Measurements from ENCODE around the gene CKAP4. TPM values are rescaled to one million over a fixed set of nuclear protein-coding genes. Genes with fewer than 3 reads are reported as not detected.

CKAP4 gene
- polyA plus RNA-seq, 1 experiment = 389 TPM

DNA sequence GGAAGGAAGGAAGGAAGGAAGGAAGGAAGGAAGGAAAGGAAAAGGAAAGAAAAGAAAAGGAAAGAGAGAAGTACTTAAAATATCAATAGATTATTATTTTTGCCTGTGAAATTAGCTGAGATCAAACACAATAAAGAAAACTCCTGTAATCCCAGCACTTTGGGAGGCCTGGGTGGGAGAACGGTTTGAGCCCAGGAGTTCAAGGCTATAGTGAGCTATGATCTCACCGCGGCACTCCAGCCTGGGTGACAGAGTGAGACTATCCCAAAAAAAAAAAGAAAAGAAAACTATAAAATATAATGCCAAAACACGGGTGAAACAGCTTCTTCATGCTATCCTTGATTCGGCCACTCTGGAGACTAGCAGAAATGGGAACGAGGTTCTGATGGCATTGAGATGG, 26.2 kb upstream of the CKAP4 start:
- ChIA-PET CTCF (no interaction called here), POLR2A (no interaction called here)
- TF ChIP-seq, protein P1, sequence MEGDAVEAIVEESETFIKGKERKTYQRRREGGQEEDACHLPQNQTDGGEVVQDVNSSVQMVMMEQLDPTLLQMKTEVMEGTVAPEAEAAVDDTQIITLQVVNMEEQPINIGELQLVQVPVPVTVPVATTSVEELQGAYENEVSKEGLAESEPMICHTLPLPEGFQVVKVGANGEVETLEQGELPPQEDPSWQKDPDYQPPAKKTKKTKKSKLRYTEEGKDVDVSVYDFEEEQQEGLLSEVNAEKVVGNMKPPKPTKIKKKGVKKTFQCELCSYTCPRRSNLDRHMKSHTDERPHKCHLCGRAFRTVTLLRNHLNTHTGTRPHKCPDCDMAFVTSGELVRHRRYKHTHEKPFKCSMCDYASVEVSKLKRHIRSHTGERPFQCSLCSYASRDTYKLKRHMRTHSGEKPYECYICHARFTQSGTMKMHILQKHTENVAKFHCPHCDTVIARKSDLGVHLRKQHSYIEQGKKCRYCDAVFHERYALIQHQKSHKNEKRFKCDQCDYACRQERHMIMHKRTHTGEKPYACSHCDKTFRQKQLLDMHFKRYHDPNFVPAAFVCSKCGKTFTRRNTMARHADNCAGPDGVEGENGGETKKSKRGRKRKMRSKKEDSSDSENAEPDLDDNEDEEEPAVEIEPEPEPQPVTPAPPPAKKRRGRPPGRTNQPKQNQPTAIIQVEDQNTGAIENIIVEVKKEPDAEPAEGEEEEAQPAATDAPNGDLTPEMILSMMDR (IDR thresholded peaks at IDR 0.05; ENCODE audit: low read depth, low read length) = no peak
- Histone ChIP-seq H3K9me3 (ENCODE audit: control insufficient read depth, insufficient read depth, low read length) (no peaks in the 10 kb centered on the region), H3K27me3 (ENCODE audit: control insufficient read depth, insufficient read depth, low read length) (peaks cover 8% of the 10 kb centered on the region), H3K4me3 (ENCODE audit: low read depth, low read length) (no peak overlapping the region), H3K27ac (ENCODE audit: low read depth, low read length) (peak overlapping the region; percentile 21)
- no peak for DNase-seq (ENCODE audit: low read depth, low spot score)

DNA sequence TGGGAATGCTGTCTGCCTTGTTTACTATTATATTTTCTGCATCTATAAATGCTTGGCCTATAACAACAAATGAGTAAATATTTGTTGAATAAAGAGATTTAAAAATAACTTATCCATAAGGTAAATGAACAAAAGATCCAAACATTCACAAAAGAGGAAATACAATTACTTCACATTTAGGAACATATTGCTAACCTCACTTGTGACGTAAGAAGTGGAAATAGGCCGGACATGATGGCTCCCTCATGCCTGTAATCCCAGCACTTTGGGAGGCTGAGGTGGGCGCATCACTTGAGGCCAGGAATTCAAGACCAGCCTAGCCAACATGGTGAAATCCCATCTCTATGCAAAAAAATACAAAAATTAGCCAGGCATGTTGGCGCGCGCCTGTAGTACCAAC, 25.7 kb upstream of the CKAP4 start:
- ChIA-PET POLR2A (no interaction called here), CTCF (no interaction called here)
- Histone ChIP-seq H3K27me3 (ENCODE audit: control insufficient read depth, insufficient read depth, low read length) (peaks cover 8% of the 10 kb centered on the region), H3K9me3 (ENCODE audit: control insufficient read depth, insufficient read depth, low read length) (no peaks in the 10 kb centered on the region), H3K4me3 (ENCODE audit: low read depth, low read length) (no peak overlapping the region), H3K27ac (ENCODE audit: low read depth, low read length) (no peak overlapping the region)
- DNase-seq (ENCODE audit: low read depth, low spot score) = no peak
- TF ChIP-seq, protein P1 (IDR thresholded peaks at IDR 0.05; ENCODE audit: low read depth, low read length) = no peak

DNA sequence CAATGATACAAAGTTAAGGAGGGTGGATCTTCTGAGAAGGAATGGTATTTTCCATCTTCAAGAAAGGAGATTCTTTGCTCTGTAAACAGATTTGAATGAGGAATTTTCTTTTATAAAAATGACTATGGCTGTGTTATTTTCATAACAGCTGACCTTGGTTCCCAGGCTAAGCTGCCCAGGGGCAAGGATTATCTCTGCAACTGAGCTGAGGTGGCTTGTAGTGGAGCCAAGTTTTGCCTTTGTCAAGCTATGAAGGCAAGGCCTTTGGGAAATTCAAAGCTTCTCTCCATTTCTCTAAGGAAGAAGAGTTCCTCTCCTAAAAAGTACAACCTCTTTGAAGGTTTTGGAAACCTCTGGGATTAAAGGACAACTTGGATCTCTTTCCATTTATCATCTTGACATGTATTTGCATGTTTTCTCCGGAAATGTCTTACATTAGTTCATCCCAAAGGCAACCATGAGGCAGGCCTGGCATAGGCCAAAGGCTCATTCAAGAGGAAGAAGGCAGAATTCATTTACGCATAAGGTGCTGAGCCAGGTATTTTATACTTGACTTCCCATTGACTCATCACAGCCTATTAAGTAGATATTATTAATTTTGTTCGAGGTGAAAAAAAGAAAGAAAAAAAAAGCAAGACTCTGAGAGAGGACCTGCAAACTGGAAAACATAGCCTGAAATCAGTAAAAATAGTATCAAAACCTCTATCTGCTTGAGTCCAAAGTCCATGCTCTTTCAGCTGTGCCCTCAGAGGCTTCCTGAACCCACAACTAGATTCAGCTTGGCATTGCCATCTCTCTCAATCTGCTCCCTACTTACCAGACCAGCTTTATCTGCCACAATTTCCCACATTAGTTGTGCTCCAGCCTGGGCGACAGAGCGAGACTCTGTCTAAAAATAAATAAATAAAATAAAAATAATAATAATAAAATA, 24.0 kb upstream of the CKAP4 start:
- POLR2A ChIA-PET = interaction anchor here (0.5 kb wide), 1 partner anchor 12 kb away, joined by 8 read pairs; no protein-coding TSS in a partner anchor
- TF ChIP-seq, protein P1 (IDR thresholded peaks at IDR 0.05; ENCODE audit: low read depth, low read length) = no peak
- H3K4me3 ChIP-seq (ENCODE audit: low read depth, low read length) = no peak overlapping the region
- no peak for DNase-seq (ENCODE audit: low read depth, low spot score)
- no peak overlapping the region for H3K27ac ChIP-seq (ENCODE audit: low read depth, low read length)
- CTCF ChIA-PET = interaction anchor here (0.6 to 1.1 kb wide), 2 partner anchors 10 kb away, joined by 3 read pairs; no protein-coding TSS in a partner anchor
- peaks cover 4% of the 10 kb centered on the region for H3K27me3 ChIP-seq (ENCODE audit: control insufficient read depth, insufficient read depth, low read length)
- H3K9me3 ChIP-seq (ENCODE audit: control insufficient read depth, insufficient read depth, low read length) = no peaks in the 10 kb centered on the region

DNA sequence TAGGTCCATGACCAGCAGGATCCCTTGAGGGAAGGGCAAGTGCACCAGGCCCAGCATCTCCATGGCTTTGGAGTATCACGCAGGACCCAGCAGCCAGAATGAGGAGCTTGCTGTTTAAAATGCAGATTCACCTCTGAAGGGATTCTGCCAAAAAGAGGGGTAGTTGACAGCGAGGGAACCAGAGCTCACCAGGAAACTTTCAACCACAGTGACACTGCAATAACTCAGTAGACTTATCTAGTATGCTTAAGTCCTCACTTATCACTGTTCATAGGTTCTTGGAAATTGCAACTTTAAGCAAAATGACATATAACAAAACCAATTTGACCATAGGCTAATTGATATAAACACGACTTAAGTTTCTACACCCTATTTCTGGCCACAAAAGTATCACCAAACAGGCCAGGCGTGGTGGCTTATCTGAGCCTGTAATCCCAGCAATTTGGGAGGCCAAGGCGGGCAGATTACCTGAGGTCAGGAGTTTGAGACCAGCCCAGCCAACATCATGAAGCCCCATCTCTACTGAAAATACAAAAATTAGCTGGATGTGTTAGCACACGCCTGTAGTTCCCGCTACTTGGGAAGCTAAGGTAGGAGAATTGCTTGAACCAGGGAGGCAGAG, 21.4 kb upstream of the CKAP4 start:
- CTCF ChIA-PET = interaction anchor here (1.5 kb wide), 1 partner anchor 13 kb away, joined by 4 read pairs; no protein-coding TSS in a partner anchor
- POLR2A ChIA-PET = interaction anchor here (0.7 kb wide), 1 partner anchor 88 kb away, joined by 4 read pairs; no protein-coding TSS in a partner anchor
- no peak overlapping the region for H3K4me3 ChIP-seq (ENCODE audit: low read depth, low read length)
- no peak overlapping the region for H3K27ac ChIP-seq (ENCODE audit: low read depth, low read length)
- no peak for DNase-seq (ENCODE audit: low read depth, low spot score)
- H3K9me3 ChIP-seq (ENCODE audit: control insufficient read depth, insufficient read depth, low read length) = no peaks in the 10 kb centered on the region
- no peaks in the 10 kb centered on the region for H3K27me3 ChIP-seq (ENCODE audit: control insufficient read depth, insufficient read depth, low read length)
- TF ChIP-seq, protein P1 (IDR thresholded peaks at IDR 0.05; ENCODE audit: low read depth, low read length) = no peak

DNA sequence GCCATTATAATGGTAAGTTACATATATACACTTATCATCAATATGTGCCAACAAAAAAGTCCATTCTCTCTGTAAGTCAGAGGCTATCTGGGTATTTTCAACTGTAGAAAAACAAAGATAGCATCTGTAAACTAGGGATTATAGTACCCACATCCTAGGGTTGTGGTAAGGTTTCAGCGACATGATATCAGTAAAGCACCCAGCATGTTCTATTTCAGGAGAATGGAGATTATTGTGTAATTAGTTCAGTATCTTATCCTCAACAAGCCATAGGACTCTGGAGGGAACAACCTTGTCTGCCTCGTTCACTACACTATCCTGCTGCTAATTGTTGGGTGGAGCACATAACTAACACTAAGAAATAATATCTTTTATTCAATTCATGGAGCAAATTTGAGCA, 19.7 kb upstream of the CKAP4 start:
- H3K4me3 ChIP-seq (ENCODE audit: low read depth, low read length) = no peak overlapping the region
- TF ChIP-seq, protein P1 (IDR thresholded peaks at IDR 0.05; ENCODE audit: low read depth, low read length) = no peak
- H3K27ac ChIP-seq (ENCODE audit: low read depth, low read length) = no peak overlapping the region
- CTCF ChIA-PET = no interaction called here
- H3K9me3 ChIP-seq (ENCODE audit: control insufficient read depth, insufficient read depth, low read length) = no peaks in the 10 kb centered on the region
- H3K27me3 ChIP-seq (ENCODE audit: control insufficient read depth, insufficient read depth, low read length) = no peaks in the 10 kb centered on the region
- DNase-seq (ENCODE audit: low read depth, low spot score) = no peak
- POLR2A ChIA-PET = no interaction called here
